Caco-2 (cell line): Measurements from ENCODE around the gene CLIP1. TPM values are rescaled to one million over a fixed set of nuclear protein-coding genes. Genes with fewer than 3 reads are reported as not detected.

Experiments
- BruUV-seq: library from RNA; stranded (reverse); fragments of 400-500 nt; replicated peaks from 2 replicates; lab custom pipeline; 2021; lab: Mats Ljungman, UMichigan
- CTCF ChIA-PET: fragments of 300-600 bp; sonication (Branson Sonifier 250); formaldehyde crosslinking; loops from one replicate; lab custom pipeline; 2022; ENCODE audit warnings: antibody characterized with exemption; lab: Charles Lee
- POLR2A ChIA-PET: fragments of 300-600 bp; sonication (Branson Sonifier 250); formaldehyde crosslinking; loops from one replicate; lab custom pipeline; 2022; ENCODE audit warnings: antibody characterized with exemption; lab: Charles Lee
- DNase-seq, 2 experiments: peaks; one replicate each; pipeline versions ENCODE4 v3.0.0 to v3.0.0-alpha.2; 2020 to 2022
- H3K27me3 ChIP-seq: replicated peaks from 2 replicates; pipeline ENCODE4 v1.6.0; 2011; ENCODE audit warnings: low read length; ENCODE audit not compliant: control insufficient read depth, insufficient read depth
- H3K36me3 ChIP-seq: 2 replicates; pipeline ENCODE4 v1.5.1; 2011; ENCODE audit warnings: low read length; ENCODE audit not compliant: control insufficient read depth, insufficient read depth
- H3K4me1 ChIP-seq: fragments of 250-450 bp; sonication (Bioruptor Pico); 2 replicates; pipeline ENCODE4 v1.5.1; 2020; ENCODE audit warnings: mild to moderate bottlenecking
- H3K4me3 ChIP-seq: 2 replicates; pipeline ENCODE4 v1.5.1; 2011; ENCODE audit warnings: low read depth, mild to moderate bottlenecking, control low read depth, low read length
- H3K9me3 ChIP-seq: fragments of 250-450 bp; sonication (Bioruptor Pico); 2 replicates; pipeline ENCODE4 v1.5.1; 2020; ENCODE audit warnings: mild to moderate bottlenecking, moderate library complexity
- H3K27ac Mint-ChIP-seq: one replicate; pipeline ENCODE4 v1.8.0; 2022; ENCODE audit warnings: mixed read lengths; ENCODE audit not compliant: unreplicated experiment
- H3K27me3 Mint-ChIP-seq: one replicate; pipeline ENCODE4 v1.8.0; 2022; ENCODE audit warnings: mixed read lengths; ENCODE audit not compliant: insufficient read depth, unreplicated experiment
- H3K36me3 Mint-ChIP-seq: one replicate; pipeline ENCODE4 v1.8.0; 2022; ENCODE audit warnings: mild to moderate bottlenecking, mixed read lengths; ENCODE audit not compliant: insufficient read depth, unreplicated experiment
- H3K4me1 Mint-ChIP-seq: one replicate; pipeline ENCODE4 v1.8.0; 2022; ENCODE audit warnings: low read depth, mixed read lengths; ENCODE audit not compliant: unreplicated experiment
- H3K4me3 Mint-ChIP-seq: one replicate; pipeline ENCODE4 v1.8.0; 2022; ENCODE audit warnings: mild to moderate bottlenecking, moderate library complexity, mixed read lengths; ENCODE audit not compliant: unreplicated experiment
- H3K9me3 Mint-ChIP-seq: one replicate; pipeline ENCODE4 v1.8.0; 2022; ENCODE audit warnings: mixed read lengths; ENCODE audit not compliant: unreplicated experiment
- CTCF ChIP-seq, 2 experiments: fragments of 200-600 bp in 1 of 2; IDR thresholded peaks; 1 replicate in 1 of 2; 2 replicates in 1 of 2; pipeline versions ENCODE4 v1.5.1 to v1.8.0; 2011 to 2022; ENCODE audit warnings: antibody characterized with exemption in 1 of 2, control low read depth in 1 of 2, inconsistent platforms in 1 of 2, low read depth in 1 of 2, low read length in 1 of 2, mild to moderate bottlenecking in 1 of 2, moderate library complexity in 1 of 2; ENCODE audit not compliant: insufficient read depth in 1 of 2, severe bottlenecking in 1 of 2, unreplicated experiment in 1 of 2
- intact Hi-C: fragments of 100-400 bp; cut with micrococcal nuclease; formaldehyde crosslinking; loops from one replicate; pipeline ENCODE4 v1.10.0; 2022; ENCODE audit not compliant: unreplicated experiment
- total RNA-seq: library from RNA; stranded (reverse); gene quantifications from 2 replicates; pipeline ENCODE4 v1.2.3, GENCODE V29; 2022

CLIP1 gene
- total RNA-seq, 1 experiment from 2014 or later = 85.0 TPM

GRCh38 chr12:122228092-122228491, 194.4 kb downstream of the CLIP1 start:
- Histone ChIP-seq H3K36me3 (no peaks in the 10 kb centered on the region), H3K9me3 (no peaks in the 10 kb centered on the region), H3K4me1 (peaks cover 14% of the 10 kb centered on the region), H3K4me3 (no peak overlapping the region), H3K27me3 (no peaks in the 10 kb centered on the region)
- BruUV-seq = no TSS peak
- Mint-ChIP-seq H3K4me1 (peaks cover 19% of the 10 kb centered on the region), H3K4me3 (no peak overlapping the region), H3K9me3 (no peaks in the 10 kb centered on the region), H3K27me3 (no peaks in the 10 kb centered on the region), H3K36me3 (peaks cover 28% of the 10 kb centered on the region), H3K27ac (no peak overlapping the region)
- intact Hi-C loops = no loop called here
- POLR2A ChIA-PET = no interaction called here
- no peak for DNase-seq
- CTCF ChIA-PET = no interaction called here
- TF ChIP-seq CTCF (IDR thresholded peaks at IDR 0.05; ENCODE audit: insufficient read depth in 1 of 2, low read depth in 1 of 2, low read length in 1 of 2, severe bottlenecking in 1 of 2, unreplicated experiment in 1 of 2) = no peak

GRCh38 chr12:122227341-122227740, 195.1 kb downstream of the CLIP1 start:
- Mint-ChIP-seq H3K36me3 (peaks cover 35% of the 10 kb centered on the region), H3K27me3 (no peaks in the 10 kb centered on the region), H3K4me3 (peak overlapping the region; percentile 97), H3K27ac (peak overlapping the region; percentile 85), H3K9me3 (no peaks in the 10 kb centered on the region), H3K4me1 (peaks cover 19% of the 10 kb centered on the region)
- Histone ChIP-seq H3K36me3 (no peaks in the 10 kb centered on the region; the same call in none of the 2 replicates), H3K4me1 (peaks cover 21% of the 10 kb centered on the region), H3K27me3 (no peaks in the 10 kb centered on the region), H3K9me3 (no peaks in the 10 kb centered on the region), H3K4me3 (no peak overlapping the region; the same call in 1 of the 2 replicates)
- DNase-seq = no peak
- ChIA-PET POLR2A (no interaction called here), CTCF (no interaction called here)
- intact Hi-C loops = no loop called here
- no peak for TF ChIP-seq CTCF (IDR thresholded peaks at IDR 0.05; ENCODE audit: insufficient read depth in 1 of 2, low read depth in 1 of 2, low read length in 1 of 2, severe bottlenecking in 1 of 2, unreplicated experiment in 1 of 2)
- no TSS peak for BruUV-seq

- CTCF ChIA-PET = interaction anchor here (0.5 to 1.1 kb wide), 9 partner anchors 9 to 831 kb away, joined by 3 to 5 read pairs (median 4); no protein-coding TSS in a partner anchor
- Mint-ChIP-seq H3K27me3 (no peaks in the 10 kb centered on the region), H3K4me3 (peak overlapping the region; percentile 97)
These were observed 195.9 kb downstream of the CLIP1 start for GRCh38 chr12:122226366-122227125.

More at GRCh38 chr12:122226366-122227125, 195.9 kb downstream of the CLIP1 start:
- no peak for DNase-seq
- TF ChIP-seq CTCF (IDR thresholded peaks at IDR 0.05; ENCODE audit: insufficient read depth in 1 of 2, low read depth in 1 of 2, low read length in 1 of 2, severe bottlenecking in 1 of 2, unreplicated experiment in 1 of 2) = no peak
- intact Hi-C loops = loop anchor here (1.0 kb wide), 1 partner anchor 40 kb away; the partner anchor contains the start of gene VPS33A
- peak overlapping the region; percentile 85 for H3K27ac Mint-ChIP-seq
- peaks cover 19% of the 10 kb centered on the region for H3K4me1 Mint-ChIP-seq
- H3K36me3 Mint-ChIP-seq = peaks cover 43% of the 10 kb centered on the region
- Histone ChIP-seq H3K27me3 (no peaks in the 10 kb centered on the region), H3K4me3 (peak overlapping the region; percentile 70), H3K4me1 (peaks cover 21% of the 10 kb centered on the region), H3K36me3 (no peaks in the 10 kb centered on the region; the same call in none of the 2 replicates), H3K9me3 (no peaks in the 10 kb centered on the region)
- H3K9me3 Mint-ChIP-seq = no peaks in the 10 kb centered on the region
- BruUV-seq = TSS peak; percentile 58
- POLR2A ChIA-PET = interaction anchor here (0.5 to 1.7 kb wide), 14 partner anchors 9 to 1180 kb away, joined by 3 to 10 read pairs (median 4); partner anchors contain the start of genes CLIP1, KNTC1, RSRC2 and ZCCHC8
